Right lobe of liver (tissue), 6 donors: ENCODE results near the gene ZBBX. TPM values are rescaled to one million over a fixed set of nuclear protein-coding genes. Genes with fewer than 3 reads are reported as not detected.

ENCODE experiments used
- ATAC-seq, 4 donors: fragments of 200-7000 bp; cut with Tn5 transposase; one replicate each; pipeline ENCODE4 v1.9.1; 2020; ENCODE audit warnings: mild to moderate bottlenecking in 4 of 4, moderate library complexity in 4 of 4
- DNase-seq, 3 donors: peaks; one replicate each; pipeline ENCODE4 v3.0.0-alpha.2; 2020
- H3K27ac ChIP-seq, 3 donors: fragments of 200-600 bp; one replicate each; pipeline ENCODE4 v1.8.0; 2022
- H3K27me3 ChIP-seq, 2 donors: fragments of 200-600 bp; one replicate each; pipeline ENCODE4 v1.8.0; 2022
- H3K36me3 ChIP-seq, 4 donors: fragments of 200-600 bp; sonication (generic) in 1 of 4; one replicate each; pipeline versions ENCODE4 v1.5.1 to v1.8.0; 2017 to 2022; ENCODE audit warnings: control low read depth in 1 of 4
- H3K4me1 ChIP-seq, 4 donors: fragments of 200-600 bp; sonication (generic) in 1 of 4; one replicate each; pipeline versions ENCODE4 v1.5.1 to v1.8.0; 2017 to 2022; ENCODE audit warnings: control low read depth in 1 of 4
- H3K4me3 ChIP-seq, 3 donors: fragments of 200-600 bp; one replicate each; pipeline ENCODE4 v1.8.0; 2022
- H3K9me3 ChIP-seq, 4 donors: fragments of 200-600 bp; sonication (generic) in 1 of 4; one replicate each; pipeline versions ENCODE4 v1.5.1 to v1.8.0; 2017 to 2022; ENCODE audit warnings: control low read depth in 1 of 4
- POLR2A ChIP-seq: fragments of 450-650 bp; IDR thresholded peaks from one replicate; pipeline ENCODE4 v1.6.1; 2017; ENCODE audit warnings: antibody characterized with exemption, mild to moderate bottlenecking
- WGBS: methylation state at CpG from one replicate; pipeline ENCODE4 v1.1.6; 2018; ENCODE audit warnings: low coverage, low lambda C conversion rate; ENCODE audit not compliant: insufficient coverage; ENCODE audit errors: missing lambda C conversion rate; 5-methylcytosine and 5-hydroxymethylcytosine counted together
- intact Hi-C, 2 donors: fragments of 100-400 bp; cut with DNase I; formaldehyde crosslinking; loops; one replicate each; pipeline versions ENCODE4 v1.11.2 to v1.14.1; 2022
- total RNA-seq, 6 experiments: library from RNA; depleted of rRNA in 2 of 6; stranded (reverse); fragments of >200 nt in 2 of 6; fragmentation: NEBNext Ultra II Directional in 3 of 6; extraction: Animal tissue kit (Norgen Biotek cat#: 25700) in 3 of 6; gene quantifications; one replicate each; pipeline versions ENCODE4 v1.1.0 to v1.2.4, GENCODE V29; 2016 to 2023
- TF ChIP-seq, protein P1 (sequence below), 4 donors: fragments of 200-600 bp in 3 of 4; fragments of 450-650 bp in 1 of 4; IDR thresholded peaks; one replicate each; pipeline versions ENCODE4 v1.5.1 to v1.8.0; 2016 to 2022; ENCODE audit warnings: antibody characterized with exemption in 4 of 4, mild to moderate bottlenecking in 2 of 4
- donor health status: DM: no; HTN: yes; CAD: no.
- donor health status: DM: no; HTN: no; CAD: no.
- donor health status: DM: no; HTN: no; CAD: no.
- donor health status: DM: no; HTN: yes; CAD: no.
- donor health status: DM: no; HTN: yes; CAD: no.

The ZBBX gene
- total RNA-seq, 6 experiments from 2014 or later, result not detected

DNA sequence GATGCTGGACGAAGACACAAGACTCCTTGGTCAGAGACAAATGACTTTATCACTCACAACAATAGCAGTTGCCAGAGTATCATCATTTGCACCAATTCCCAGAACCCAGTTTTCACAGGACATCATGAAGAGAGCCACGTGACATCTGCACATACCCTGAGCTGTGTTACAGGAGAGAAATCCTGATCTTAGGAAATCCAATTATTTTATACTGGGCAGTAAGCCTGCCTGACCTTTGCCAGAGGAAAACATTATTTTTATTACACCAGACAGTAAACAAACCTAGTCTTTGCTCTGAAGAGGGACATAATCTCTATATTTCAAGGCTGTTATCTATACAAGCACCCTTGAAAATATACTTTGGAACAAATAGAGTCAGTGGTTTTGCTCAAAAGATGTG is 77.4 kb downstream of the ZBBX start:
- peaks cover 0 to 6% (median 0%) of the 10 kb centered on the region in 4 donors for H3K4me1 ChIP-seq
- H3K27ac ChIP-seq, result no peak overlapping the region
- 17% methylated on average over 2 of the region's 2 CpGs for WGBS
- no peaks in the 10 kb centered on the region for H3K27me3 ChIP-seq
- DNase-seq (no peak), ATAC-seq (peak; percentile 41 to 73 (median 62))
- H3K9me3 ChIP-seq, result no peaks in the 10 kb centered on the region
- no peak overlapping the region for H3K4me3 ChIP-seq
- no peak for TF ChIP-seq POLR2A
- TF ChIP-seq, protein P1, sequence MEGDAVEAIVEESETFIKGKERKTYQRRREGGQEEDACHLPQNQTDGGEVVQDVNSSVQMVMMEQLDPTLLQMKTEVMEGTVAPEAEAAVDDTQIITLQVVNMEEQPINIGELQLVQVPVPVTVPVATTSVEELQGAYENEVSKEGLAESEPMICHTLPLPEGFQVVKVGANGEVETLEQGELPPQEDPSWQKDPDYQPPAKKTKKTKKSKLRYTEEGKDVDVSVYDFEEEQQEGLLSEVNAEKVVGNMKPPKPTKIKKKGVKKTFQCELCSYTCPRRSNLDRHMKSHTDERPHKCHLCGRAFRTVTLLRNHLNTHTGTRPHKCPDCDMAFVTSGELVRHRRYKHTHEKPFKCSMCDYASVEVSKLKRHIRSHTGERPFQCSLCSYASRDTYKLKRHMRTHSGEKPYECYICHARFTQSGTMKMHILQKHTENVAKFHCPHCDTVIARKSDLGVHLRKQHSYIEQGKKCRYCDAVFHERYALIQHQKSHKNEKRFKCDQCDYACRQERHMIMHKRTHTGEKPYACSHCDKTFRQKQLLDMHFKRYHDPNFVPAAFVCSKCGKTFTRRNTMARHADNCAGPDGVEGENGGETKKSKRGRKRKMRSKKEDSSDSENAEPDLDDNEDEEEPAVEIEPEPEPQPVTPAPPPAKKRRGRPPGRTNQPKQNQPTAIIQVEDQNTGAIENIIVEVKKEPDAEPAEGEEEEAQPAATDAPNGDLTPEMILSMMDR (IDR thresholded peaks at IDR 0.05), result no peak
- intact Hi-C loops, result no loop called here
- H3K36me3 ChIP-seq, result no peaks in the 10 kb centered on the region

DNA sequence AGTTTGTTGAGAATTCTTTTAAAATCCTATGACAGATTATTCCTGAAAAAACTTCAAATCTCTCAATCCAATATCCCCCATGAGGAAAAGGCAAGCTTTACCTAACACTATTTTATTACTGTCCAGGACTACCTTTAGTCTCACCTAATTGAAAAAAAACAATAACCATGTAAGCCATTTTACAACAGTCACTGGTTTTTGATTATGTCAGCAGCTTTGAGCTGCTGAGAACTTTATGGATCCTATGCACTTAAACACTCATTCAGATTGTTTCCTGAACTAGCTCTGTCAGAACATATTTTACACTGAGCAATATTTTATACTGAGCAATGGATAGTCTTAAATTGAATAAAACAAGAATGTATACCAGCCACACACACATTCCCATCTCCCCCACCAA is 79.9 kb downstream of the ZBBX start:
- TF ChIP-seq, protein P1 (IDR thresholded peaks at IDR 0.05), result no peak
- no peak for TF ChIP-seq POLR2A
- intact Hi-C loops, result no loop called here
- H3K4me3 ChIP-seq, result no peak overlapping the region
- H3K27ac ChIP-seq, result no peak overlapping the region
- peaks cover 0 to 6% (median 0%) of the 10 kb centered on the region in 4 donors for H3K4me1 ChIP-seq
- H3K9me3 ChIP-seq, result no peaks in the 10 kb centered on the region
- H3K27me3 ChIP-seq, result no peaks in the 10 kb centered on the region
- ATAC-seq (no peak), DNase-seq (no peak)
- H3K36me3 ChIP-seq, result no peaks in the 10 kb centered on the region

DNA sequence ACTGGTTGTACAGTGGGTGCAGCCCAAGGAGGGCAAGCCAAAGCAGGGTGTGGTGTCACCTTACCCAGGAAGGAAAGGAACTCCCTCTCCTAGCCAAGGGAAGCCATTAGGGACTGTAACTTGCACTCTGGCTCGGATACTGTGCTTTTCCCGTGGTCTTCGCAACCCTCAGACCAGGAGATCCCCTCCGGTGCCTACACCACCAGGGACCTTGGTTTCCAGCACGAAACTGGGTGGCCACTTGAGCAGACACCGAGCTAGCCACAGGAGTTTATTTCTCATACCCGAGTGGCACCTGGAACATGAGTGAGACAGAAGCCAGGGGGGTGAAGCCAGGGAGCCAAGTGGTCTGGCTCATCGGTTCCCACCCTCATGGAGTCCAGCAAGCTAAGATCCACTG is 90.7 kb downstream of the ZBBX start:
- DNase-seq (no peak), ATAC-seq (no peak)
- H3K9me3 ChIP-seq, result no peaks in the 10 kb centered on the region
- no peak for TF ChIP-seq POLR2A
- TF ChIP-seq, protein P1 (IDR thresholded peaks at IDR 0.05), result no peak
- peaks cover 0 to 10% (median 3%) of the 10 kb centered on the region in 4 donors for H3K4me1 ChIP-seq
- H3K36me3 ChIP-seq, result no peaks in the 10 kb centered on the region
- no peak overlapping the region for H3K4me3 ChIP-seq
- intact Hi-C loops, result no loop called here
- no peaks in the 10 kb centered on the region for H3K27me3 ChIP-seq
- WGBS, result 91% methylated on average over 5 of the region's 8 CpGs
- H3K27ac ChIP-seq, result no peak overlapping the region

DNA sequence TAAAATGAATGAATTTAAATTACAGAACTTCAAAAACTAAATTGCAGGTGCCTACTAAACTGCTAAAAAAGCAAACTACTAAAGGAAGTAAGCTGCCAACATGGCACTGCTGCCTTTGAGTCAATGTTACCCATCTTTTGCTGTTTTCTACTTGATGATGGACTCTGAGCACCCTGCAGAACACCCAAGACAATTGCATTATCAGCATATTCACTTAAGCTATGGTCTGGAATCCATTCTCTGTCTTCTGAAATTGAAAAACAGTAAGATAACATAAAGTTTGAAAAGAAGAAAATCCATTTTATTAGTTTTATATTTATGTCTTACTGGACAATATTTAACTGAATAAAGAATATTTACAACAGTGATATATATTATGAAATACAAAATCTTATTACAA is 91.4 kb downstream of the ZBBX start:
- H3K36me3 ChIP-seq, result no peaks in the 10 kb centered on the region
- intact Hi-C loops, result no loop called here
- TF ChIP-seq POLR2A, result no peak
- TF ChIP-seq, protein P1 (IDR thresholded peaks at IDR 0.05), result no peak
- H3K4me1 ChIP-seq, result peaks cover 0 to 10% (median 3%) of the 10 kb centered on the region in 4 donors
- ATAC-seq (no peak), DNase-seq (no peak)
- H3K9me3 ChIP-seq, result no peaks in the 10 kb centered on the region
- no peaks in the 10 kb centered on the region for H3K27me3 ChIP-seq
- H3K27ac ChIP-seq, result no peak overlapping the region
- H3K4me3 ChIP-seq, result no peak overlapping the region

DNA sequence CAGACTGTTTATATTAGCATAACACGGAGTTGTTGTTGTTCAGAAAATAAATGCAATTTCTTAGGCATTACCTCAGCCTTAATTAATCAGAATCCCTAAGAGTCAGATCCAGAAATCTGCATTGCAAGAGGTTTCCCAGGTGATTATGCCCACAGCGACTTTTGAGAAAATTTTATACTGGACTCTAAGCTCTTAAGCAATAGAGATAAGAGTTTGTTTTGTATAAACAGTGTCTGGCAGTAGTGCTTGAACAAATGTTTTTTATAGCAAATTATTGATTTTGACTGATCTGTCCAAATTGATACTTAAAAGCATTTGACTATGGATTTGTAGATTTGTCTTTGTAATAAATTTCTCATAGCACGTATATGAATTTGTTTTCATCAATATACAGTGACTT is 92.8 kb downstream of the ZBBX start:
- DNase-seq, result no peak
- H3K36me3 ChIP-seq, result no peaks in the 10 kb centered on the region
- 18% methylated on average over 3 of the region's 3 CpGs for WGBS
- H3K9me3 ChIP-seq, result no peaks in the 10 kb centered on the region
- ATAC-seq, result peak; percentile 65 to 91 (median 73)
- no peak for TF ChIP-seq POLR2A
- TF ChIP-seq, protein P1 (IDR thresholded peaks at IDR 0.05), result no peak
- no peak overlapping the region for H3K4me3 ChIP-seq
- no peak overlapping the region for H3K27ac ChIP-seq
- H3K4me1 ChIP-seq, result peaks cover 0 to 10% (median 3%) of the 10 kb centered on the region in 4 donors
- intact Hi-C loops, result no loop called here
- no peaks in the 10 kb centered on the region for H3K27me3 ChIP-seq
